H1 (cell line): Measurements from ENCODE around the gene LLGL1. TPM values are rescaled to one million over a fixed set of nuclear protein-coding genes. Genes with fewer than 3 reads are reported as not detected.

Experiments
- CTCF ChIA-PET: fragments of 300-600 bp; sonication (Branson Sonifier 250); formaldehyde crosslinking; loops from one replicate; lab custom pipeline; 2021; ENCODE audit not compliant: partially characterized antibody; lab: Charles Lee
- POLR2A ChIA-PET: fragments of 300-600 bp; sonication (Branson Sonifier 250); formaldehyde crosslinking; loops from one replicate; lab custom pipeline; 2021; ENCODE audit warnings: inconsistent platforms; ENCODE audit not compliant: partially characterized antibody; lab: Charles Lee
- DNase-seq, 2 experiments: peaks; one replicate each; pipeline versions ENCODE4 v3.0.0 to v3.0.0-alpha.2; 2010 to 2022; ENCODE audit warnings: low spot score in 2 of 2, low read depth in 1 of 2, mixed read lengths in 1 of 2
- FAIRE-seq: peaks from 2 replicates; lab custom pipeline; 2011; peaks lifted over from hg19 to GRCh38; lab: Jason Lieb, UNC
- H2AFZ ChIP-seq: 2 replicates; pipeline ENCODE4 v1.8.1; 2012; ENCODE audit warnings: low read length, inconsistent platforms
- H2AK5ac ChIP-seq: 2 replicates; pipeline ENCODE4 v1.6.1; 2013; ENCODE audit warnings: low read depth, low read length
- H2BK120ac ChIP-seq: replicated peaks from 2 replicates; pipeline ENCODE3; 2013; ENCODE audit warnings: low read depth, low read length, inconsistent platforms
- H2BK12ac ChIP-seq: 2 replicates; pipeline ENCODE4 v1.6.1; 2013; ENCODE audit warnings: low read depth, low read length
- H2BK15ac ChIP-seq: 2 replicates; pipeline ENCODE4 v1.6.1; 2013; ENCODE audit warnings: low read length
- H2BK20ac ChIP-seq: 2 replicates; pipeline ENCODE4 v1.6.1; 2013; ENCODE audit warnings: low read length
- H2BK5ac ChIP-seq: 2 replicates; pipeline ENCODE4 v1.6.1; 2013; ENCODE audit warnings: low read depth, low read length
- H3K14ac ChIP-seq: 2 replicates; pipeline ENCODE4 v1.6.1; 2013; ENCODE audit warnings: inconsistent platforms; ENCODE audit not compliant: insufficient read length
- H3K18ac ChIP-seq: 2 replicates; pipeline ENCODE4 v1.6.1; 2013; ENCODE audit warnings: low read length; ENCODE audit errors: extremely low read depth
- H3K23ac ChIP-seq: 2 replicates; pipeline ENCODE4 v1.6.1; 2013; ENCODE audit warnings: inconsistent platforms; ENCODE audit not compliant: insufficient read length
- H3K23me2 ChIP-seq: 2 replicates; pipeline ENCODE4 v1.6.1; 2013; ENCODE audit warnings: low read depth, low read length
- H3K27ac ChIP-seq: 2 replicates; pipeline ENCODE4 v1.6.1; 2011; ENCODE audit warnings: low read depth, low read length, inconsistent platforms
- H3K27me3 ChIP-seq, 4 experiments: replicated peaks in 1 of 4; 1 replicate in 1 of 4; 2 replicates in 3 of 4; pipeline versions ENCODE4 v1.6.1 to v1.8.1; 2011 to 2013; ENCODE audit warnings: low read length in 3 of 4, mild to moderate bottlenecking in 3 of 4, inconsistent platforms in 2 of 4, mixed read lengths in 2 of 4, moderate library complexity in 1 of 4; ENCODE audit not compliant: control insufficient read depth in 3 of 4, insufficient read depth in 3 of 4; ENCODE audit errors: extremely low read depth in 1 of 4
- H3K36me3 ChIP-seq, 4 experiments: 2 replicates each; pipeline versions ENCODE4 v1.6.1 to v1.8.1; 2011 to 2013; ENCODE audit warnings: mild to moderate bottlenecking in 4 of 4, low read length in 3 of 4, moderate library complexity in 2 of 4, control low read depth in 1 of 4, inconsistent platforms in 1 of 4; ENCODE audit not compliant: insufficient read depth in 4 of 4, control insufficient read depth in 2 of 4
- H3K4ac ChIP-seq: replicated peaks from 2 replicates; pipeline ENCODE3; 2013; ENCODE audit warnings: low read length, low read depth, mixed read lengths, inconsistent platforms; ENCODE audit not compliant: insufficient read length
- H3K4me1 ChIP-seq, 4 experiments: replicated peaks in 1 of 4; 1 replicate in 1 of 4; 2 replicates in 3 of 4; pipeline versions ENCODE4 v1.6.1 to v1.8.1; 2011 to 2013; ENCODE audit warnings: low read length in 3 of 4, inconsistent platforms in 2 of 4, mixed read lengths in 1 of 4; ENCODE audit not compliant: insufficient read depth in 4 of 4, control insufficient read depth in 3 of 4
- H3K4me2 ChIP-seq, 2 experiments: 2 replicates each; pipeline versions ENCODE4 v1.6.1 to v1.8.1; 2011 to 2013; ENCODE audit warnings: low read depth in 2 of 2, low read length in 2 of 2, control low read depth in 1 of 2, inconsistent platforms in 1 of 2, mild to moderate bottlenecking in 1 of 2; ENCODE audit not compliant: insufficient read depth in 1 of 2
- H3K4me3 ChIP-seq, 4 experiments: fragments of 200-600, 300-600 bp in 1 of 4; sonication (generic), shearing (Covaris generic), sonication (Bioruptor Twin) in 1 of 4; 2 replicates each; pipeline versions ENCODE4 v1.5.1 to v1.8.1; 2011 to 2016; ENCODE audit warnings: low read length in 4 of 4, low read depth in 3 of 4, control low read depth in 2 of 4, inconsistent platforms in 2 of 4, mild to moderate bottlenecking in 2 of 4, mixed read lengths in 1 of 4, moderate library complexity in 1 of 4; ENCODE audit not compliant: insufficient read depth in 2 of 4; ENCODE audit errors: extremely low read depth in 1 of 4
- H3K56ac ChIP-seq: replicated peaks from 2 replicates; pipeline ENCODE3; 2013; ENCODE audit warnings: low read depth, mild to moderate bottlenecking, mixed read lengths, low read length, inconsistent platforms; ENCODE audit not compliant: insufficient read length
- H3K79me1 ChIP-seq: 2 replicates; pipeline ENCODE4 v1.6.1; 2013; ENCODE audit warnings: low read depth, low read length, control low read depth
- H3K79me2 ChIP-seq, 2 experiments: 2 replicates each; pipeline versions ENCODE4 v1.6.1 to v1.8.1; 2012 to 2013; ENCODE audit warnings: low read length in 2 of 2, mild to moderate bottlenecking in 2 of 2, inconsistent platforms in 1 of 2; ENCODE audit not compliant: insufficient read depth in 2 of 2, control insufficient read depth in 1 of 2
- H3K9ac ChIP-seq, 4 experiments: replicated peaks in 1 of 4; 1 replicate in 1 of 4; 2 replicates in 3 of 4; pipeline versions ENCODE4 v1.6.1 to v1.8.1; 2011 to 2013; ENCODE audit warnings: low read depth in 3 of 4, low read length in 3 of 4, control low read depth in 2 of 4, mild to moderate bottlenecking in 2 of 4, moderate library complexity in 2 of 4, inconsistent platforms in 1 of 4; ENCODE audit errors: extremely low read depth in 1 of 4
- H3K9me3 ChIP-seq, 2 experiments: 2 replicates each; pipeline versions ENCODE4 v1.6.1 to v1.8.1; 2012 to 2013; ENCODE audit warnings: mild to moderate bottlenecking in 2 of 2, moderate library complexity in 2 of 2, control low read depth in 1 of 2, inconsistent platforms in 1 of 2, low read depth in 1 of 2, low read length in 1 of 2, mixed read lengths in 1 of 2; ENCODE audit not compliant: insufficient read depth in 2 of 2
- H4K20me1 ChIP-seq, 2 experiments: replicated peaks in 1 of 2; 2 replicates each; pipeline versions ENCODE3 to v1.8.1; 2011 to 2013; ENCODE audit warnings: inconsistent platforms in 2 of 2, low read length in 2 of 2, mild to moderate bottlenecking in 1 of 2; ENCODE audit not compliant: insufficient read depth in 2 of 2, control insufficient read depth in 1 of 2
- H4K5ac ChIP-seq: 2 replicates; pipeline ENCODE4 v1.6.1; 2013; ENCODE audit warnings: low read length, low read depth, mixed read lengths, inconsistent platforms; ENCODE audit not compliant: insufficient read length
- H4K8ac ChIP-seq: 2 replicates; pipeline ENCODE4 v1.8.0; 2013; ENCODE audit warnings: mild to moderate bottlenecking, moderate library complexity, low read length, inconsistent platforms; ENCODE audit not compliant: insufficient read depth; ENCODE audit errors: extremely low read depth
- H4K91ac ChIP-seq: replicated peaks from 2 replicates; pipeline ENCODE3; 2013; ENCODE audit warnings: low read length, mixed read lengths, inconsistent platforms; ENCODE audit not compliant: insufficient read length
- SIX5 ChIP-seq: IDR thresholded peaks from 2 replicates; pipeline ENCODE4 v1.6.1; 2011; ENCODE audit warnings: mild to moderate bottlenecking, low read depth, low read length
- WGBS, 2 experiments: shearing (Covaris generic) in 1 of 2; methylation state at CpG; one replicate each; pipeline versions ENCODE4 v1.1.6 to v1.1.7; 2013 to 2015; ENCODE audit warnings: low lambda C conversion rate in 2 of 2, mixed read lengths in 2 of 2, inconsistent platforms in 1 of 2, low coverage in 1 of 2, missing lambda C conversion rate in 1 of 2; ENCODE audit not compliant: insufficient replicate concordance in 2 of 2, insufficient coverage in 1 of 2, insufficient read length in 1 of 2; ENCODE audit errors: extremely low coverage in 1 of 2, missing lambda C conversion rate in 1 of 2; 5-methylcytosine and 5-hydroxymethylcytosine counted together
- polyA plus RNA-seq, 7 experiments: library from polyadenylated mRNA; depleted of rRNA in 3 of 7; stranded (reverse) in 5 of 7; unstranded in 2 of 7; fragments of >200 nt in 5 of 7; fragments of 200-250 nt in 2 of 7; gene quantifications; 1 replicate in 5 of 7; 2 replicates in 1 of 7; 4 replicates in 1 of 7; pipeline versions ENCODE4 v1.2.1 to v1.2.3, GENCODE V29; 2011 to 2013; ENCODE audit warnings: missing spikeins in 2 of 7, mixed read lengths in 2 of 7
- total RNA-seq: library from RNA; stranded (reverse); fragmentation: NEBNext Ultra II Directional; extraction: Animal tissue kit (Norgen Biotek cat#: 25700); gene quantifications from 2 replicates; pipeline ENCODE4 v1.2.1, GENCODE V29; 2021

LLGL1 gene
- total and polyA plus RNA-seq, 2 of the 8 experiments (the other 6 are each of a cell fraction or from before 2014, with no cell fraction given) = 71.3 to 107 TPM

DNA sequence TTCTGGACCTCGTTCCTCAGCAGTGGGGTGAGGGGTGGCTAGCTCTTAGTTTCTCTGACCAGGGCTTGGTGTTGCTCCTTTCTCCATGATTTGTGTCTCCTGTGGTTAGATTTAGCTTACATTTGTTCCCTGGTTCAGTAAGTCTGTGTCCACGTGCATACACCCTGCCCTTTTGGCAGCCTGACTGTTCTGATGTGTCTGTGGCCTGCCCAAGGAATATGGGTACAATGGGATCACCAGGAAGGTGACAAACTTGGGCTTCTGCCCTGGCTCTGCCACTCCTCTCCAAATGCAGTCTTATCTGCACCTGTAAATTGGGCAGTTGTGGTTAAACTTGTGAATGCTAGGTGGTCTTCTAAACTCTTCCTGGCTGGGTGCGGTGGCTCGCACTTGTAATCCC is 24.3 kb upstream of the LLGL1 start:
- Histone ChIP-seq H4K91ac (no peak overlapping the region), H3K18ac (no peak overlapping the region), H3K4ac (no peak overlapping the region), H3K9me3 (no peaks in the 10 kb centered on the region), H3K79me2 (peaks cover 0 to 72% of the 10 kb centered on the region in 2 experiments; a peak in 2 of 4 replicates), H4K5ac (no peak overlapping the region), H3K4me2 (0 out of 4 replicates have a peak overlapping the region, but pooled peaks of 1 of the 2 experiments have one; percentile 10), H3K56ac (no peak overlapping the region), H2AK5ac (no peak overlapping the region), H3K23me2 (no peaks in the 10 kb centered on the region), H2BK12ac (no peak overlapping the region), H3K9ac (no peak overlapping the region), H2AFZ (no peak overlapping the region), H3K23ac (no peak overlapping the region), H2BK5ac (no peak overlapping the region), H3K4me3 (no peak overlapping the region), H2BK20ac (no peak overlapping the region), H3K14ac (no peak overlapping the region), H3K36me3 (peaks cover 3 to 25% (median 16%) of the 10 kb centered on the region in 4 experiments; a peak in 6 of 8 replicates), H2BK120ac (no peak overlapping the region), H4K8ac (no peak overlapping the region), H3K27me3 (no peaks in the 10 kb centered on the region), H2BK15ac (no peak overlapping the region), H3K27ac (no peak overlapping the region), H3K4me1 (peaks cover 0 to 8% (median 5%) of the 10 kb centered on the region in 4 experiments; a peak in 5 of 7 replicates), H3K79me1 (peaks cover 33% of the 10 kb centered on the region), H4K20me1 (peaks cover 17 to 47% of the 10 kb centered on the region in 2 experiments)
- CTCF ChIA-PET = interaction anchor here (1.1 to 9.0 kb wide), 9 partner anchors 10 to 460 kb away, joined by 3 to 99 read pairs (median 6); no protein-coding TSS in a partner anchor
- TF ChIP-seq SIX5 = no peak
- no peak for DNase-seq
- POLR2A ChIA-PET = interaction anchor here (0.9 to 4.4 kb wide), 5 partner anchors 8 to 62 kb away, joined by 3 to 34 read pairs (median 4); partner anchors contain the start of gene ALKBH5
- WGBS, 2 experiments = 86% methylated on average over 4 of the region's 4 CpGs; no CpG with 5 or more reads in 1 of the 2 experiments
- FAIRE-seq = no peak
